Spinal cord (tissue), 10 donors: Measurements from ENCODE around the gene NOC2L. TPM values are rescaled to one million over a fixed set of nuclear protein-coding genes. Genes with fewer than 3 reads are reported as not detected.
"Not testable (repeated sequence)": the region's sequence is repeated elsewhere in the genome, so short reads cannot be mapped to it uniquely, and the experiment has no call there.

Experiments
- DNase-seq, 6 donors: peaks; one replicate each; pipeline versions ENCODE4 v3.0.0 to v3.0.0-alpha.2; 2013 to 2015; ENCODE audit warnings: low spot score in 6 of 6, low read depth in 4 of 6
- H3K27ac ChIP-seq: one replicate; pipeline ENCODE4 v1.5.1; 2013; ENCODE audit warnings: low read depth, low read length, control low read depth
- H3K27me3 ChIP-seq: one replicate; pipeline ENCODE4 v1.6.1; 2013; ENCODE audit warnings: low read length; ENCODE audit not compliant: control insufficient read depth, insufficient read depth
- H3K36me3 ChIP-seq: one replicate; pipeline ENCODE4 v1.6.1; 2013; ENCODE audit warnings: low read length; ENCODE audit not compliant: control insufficient read depth, insufficient read depth
- H3K4me1 ChIP-seq: one replicate; pipeline ENCODE4 v1.6.1; 2013; ENCODE audit warnings: low read length; ENCODE audit not compliant: control insufficient read depth, insufficient read depth
- H3K4me3 ChIP-seq: one replicate; pipeline ENCODE4 v1.5.1; 2013; ENCODE audit warnings: low read depth, low read length, control low read depth
- H3K9me3 ChIP-seq: one replicate; pipeline ENCODE4 v1.6.1; 2013; ENCODE audit warnings: low read length; ENCODE audit not compliant: control insufficient read depth, insufficient read depth
- WGBS: methylation state at CpG from one replicate; pipeline ENCODE4 v1.1.5; 2013; ENCODE audit warnings: missing lambda C conversion rate; ENCODE audit not compliant: insufficient coverage; 5-methylcytosine and 5-hydroxymethylcytosine counted together
- polyA plus RNA-seq, 2 donors: library from polyadenylated mRNA; unstranded; fragments of 120-200 nt; gene quantifications; one replicate each; pipeline ENCODE4 v1.2.1, GENCODE V29; 2013; ENCODE audit not compliant: insufficient read length in 2 of 2
- total RNA-seq, 2 donors: library from RNA; depleted of rRNA in 1 of 2; stranded (reverse); fragments of 120-200 nt in 1 of 2; fragments of >200 nt in 1 of 2; gene quantifications; one replicate each; pipeline versions ENCODE4 v1.2.3 to v1.2.4, GENCODE V29; 2013 to 2014
- donor health status: healthy.

NOC2L gene
- total and polyA plus RNA-seq, 4 donors: 33.1 to 68.5 (median 55.9) TPM

DNA sequence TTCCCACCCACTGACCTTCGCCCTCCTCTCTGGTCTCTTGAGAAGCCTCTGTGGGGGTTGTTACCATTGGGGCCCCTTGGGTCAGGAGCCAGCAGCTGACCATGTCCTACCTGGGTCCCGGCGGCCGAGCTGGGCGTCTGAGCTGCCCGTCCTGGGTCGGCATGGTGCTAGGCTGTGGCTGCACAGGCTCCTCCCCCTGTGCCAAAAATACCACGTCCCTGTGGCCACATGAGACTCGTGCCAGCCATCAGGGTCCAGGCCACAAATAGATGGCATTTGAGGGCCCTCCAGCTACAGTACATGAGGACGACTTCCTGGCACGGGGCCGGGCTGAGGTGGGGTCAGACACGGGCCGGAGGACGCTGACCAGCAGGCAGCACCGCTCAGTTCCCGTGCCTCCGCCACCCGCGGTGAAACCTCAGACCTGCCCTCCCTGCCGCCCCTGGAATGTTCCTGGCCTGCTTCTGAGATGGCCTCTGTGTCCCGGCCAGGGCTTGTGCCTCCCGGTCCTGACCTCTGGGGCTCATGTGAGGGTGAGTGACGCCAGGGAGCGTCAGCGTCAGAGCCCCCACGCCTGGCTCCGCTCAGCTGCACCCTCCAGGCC is 23.0 kb upstream of the NOC2L start, which contains the start of gene PERM1:
PERM1 (minus strand) TSS at position 139 of the 604 bp plus-strand sequence. CDS start 1,064 bp downstream, outside the sequence.
- Histone ChIP-seq H3K27me3 (peaks cover 9% of the 10 kb centered on the region), H3K4me1 (peaks cover 6% of the 10 kb centered on the region), H3K9me3 (no peaks in the 10 kb centered on the region), H3K36me3 (peaks cover 2% of the 10 kb centered on the region), H3K4me3 (no peak within 1 kb of the TSS), H3K27ac (no peak within 1 kb of the TSS)
- WGBS: 71% methylated on average over 27 of the region's 28 CpGs
- no peak for DNase-seq

DNA sequence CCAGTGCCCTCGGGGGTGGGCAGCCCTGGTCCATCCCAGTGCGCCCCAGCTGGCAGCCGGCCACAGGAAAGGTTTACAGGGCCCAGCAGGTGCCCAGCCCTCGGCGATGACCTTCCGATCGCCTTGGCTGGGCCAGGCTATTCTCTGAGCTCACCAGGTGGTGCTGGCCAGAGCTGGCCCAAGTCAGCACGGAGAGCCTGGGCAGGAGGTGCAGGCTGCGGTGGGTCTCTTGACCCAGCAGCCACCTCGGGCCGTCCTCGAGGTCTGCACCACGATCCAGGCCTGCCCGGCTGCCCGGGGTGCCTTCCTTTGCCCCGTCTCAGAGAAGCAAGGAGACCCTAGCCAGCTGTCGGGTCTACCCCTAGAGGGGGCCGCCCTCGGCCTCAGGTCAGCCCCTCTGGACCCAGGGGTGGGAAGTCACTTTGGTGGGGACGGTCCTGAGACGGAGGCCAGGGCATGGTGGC is 22.5 kb upstream of the NOC2L start:
- Histone ChIP-seq H3K4me3 (no peak overlapping the region), H3K4me1 (peaks cover 6% of the 10 kb centered on the region), H3K9me3 (no peaks in the 10 kb centered on the region), H3K27ac (no peak overlapping the region), H3K27me3 (peaks cover 9% of the 10 kb centered on the region), H3K36me3 (peaks cover 2% of the 10 kb centered on the region)
- WGBS: 69% methylated on average over 19 of the region's 21 CpGs
- no peak for DNase-seq

GRCh38 chr1:980602-981395 is 21.7 kb upstream of the NOC2L start:
- WGBS: 77% methylated on average over 32 of the region's 35 CpGs
- peaks cover 11% of the 10 kb centered on the region for H3K27me3 ChIP-seq
- no peak for DNase-seq
- peaks cover 9% of the 10 kb centered on the region for H3K4me1 ChIP-seq
- H3K27ac ChIP-seq: no peak overlapping the region
- H3K36me3 ChIP-seq: peaks cover 2% of the 10 kb centered on the region
- H3K4me3 ChIP-seq: no peak overlapping the region
- H3K9me3 ChIP-seq: no peaks in the 10 kb centered on the region

GRCh38 chr1:980137-980571 is 21.1 kb upstream of the NOC2L start:
- peaks cover 15% of the 10 kb centered on the region for H3K27me3 ChIP-seq
- DNase-seq: no peak
- peaks cover 2% of the 10 kb centered on the region for H3K36me3 ChIP-seq
- WGBS: 76% methylated on average over 13 of the region's 13 CpGs
- H3K4me3 ChIP-seq: no peak overlapping the region
- no peaks in the 10 kb centered on the region for H3K9me3 ChIP-seq
- H3K4me1 ChIP-seq: peaks cover 11% of the 10 kb centered on the region
- no peak overlapping the region for H3K27ac ChIP-seq

DNA sequence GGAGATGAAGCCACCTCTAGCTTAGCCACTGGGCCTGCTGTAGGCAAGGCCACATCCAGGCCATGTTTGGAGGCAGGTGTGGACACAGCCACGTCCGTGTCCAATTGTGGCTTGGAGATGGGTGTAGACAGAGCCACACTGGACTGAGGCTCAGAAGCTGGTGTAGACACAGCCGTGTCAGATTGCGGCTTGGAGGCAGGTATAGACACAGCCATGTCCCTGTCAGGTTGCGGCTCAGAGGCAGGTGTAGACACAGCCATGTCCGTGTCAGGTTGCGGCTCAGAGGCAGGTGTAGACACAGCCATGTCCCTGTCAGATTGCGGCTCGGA is 20.7 kb upstream of the NOC2L start:
- Histone ChIP-seq H3K9me3 (no peaks in the 10 kb centered on the region), H3K4me1 (peaks cover 11% of the 10 kb centered on the region), H3K36me3 (peaks cover 2% of the 10 kb centered on the region), H3K27ac (no peak overlapping the region), H3K27me3 (peaks cover 15% of the 10 kb centered on the region), H3K4me3 (no peak overlapping the region)
- 94% methylated on average over 9 of the region's 9 CpGs for WGBS
- DNase-seq: no peak

DNA sequence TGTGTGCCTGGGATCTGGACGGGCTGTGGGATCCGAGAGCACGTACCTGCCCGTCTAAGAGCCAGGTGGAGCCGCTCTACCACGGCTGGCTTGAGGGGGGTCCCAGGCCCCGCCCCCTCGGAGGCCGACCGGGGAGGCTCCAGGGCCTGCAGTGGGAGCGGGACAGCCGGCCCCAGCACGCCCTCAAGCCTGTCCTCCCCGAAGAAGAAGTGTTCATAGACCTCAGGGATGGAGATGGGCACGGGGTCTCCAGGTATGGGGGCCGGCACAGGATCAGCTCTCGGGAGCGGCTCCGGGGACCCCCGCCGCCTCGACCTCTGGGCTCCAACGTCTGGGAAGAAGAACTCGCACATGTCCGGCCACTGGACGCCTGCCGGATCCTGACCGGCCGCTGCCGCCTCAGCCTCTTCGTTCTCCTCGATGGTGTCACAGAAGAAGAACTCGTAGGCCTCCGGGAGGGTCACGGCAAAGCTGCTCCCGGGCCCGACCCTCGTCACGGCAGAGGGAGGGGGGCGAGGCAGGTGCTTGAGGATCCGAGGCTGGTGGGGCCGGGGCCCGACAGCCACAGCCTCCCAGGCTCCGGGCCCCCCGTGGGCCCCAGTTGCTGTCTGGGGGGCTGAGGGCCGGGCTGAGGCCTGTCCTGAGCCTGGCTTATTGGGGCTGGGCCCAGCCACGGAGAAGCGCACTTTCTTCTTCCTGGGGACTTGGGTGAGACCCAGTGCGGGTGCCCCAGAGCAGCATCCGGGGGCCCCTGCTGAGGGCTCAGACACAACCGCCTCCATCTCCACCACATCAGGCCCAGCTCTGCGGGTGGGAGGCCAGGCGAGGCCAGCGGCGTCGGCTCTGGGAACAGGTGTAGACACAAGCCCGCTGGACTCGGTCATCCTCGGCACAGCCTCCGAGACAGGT is 20.0 kb upstream of the NOC2L start:
- WGBS: 89% methylated on average over 59 of the region's 60 CpGs
- H3K9me3 ChIP-seq: no peaks in the 10 kb centered on the region
- H3K27me3 ChIP-seq: peaks cover 15% of the 10 kb centered on the region
- DNase-seq: no peak
- H3K4me1 ChIP-seq: peaks cover 8% of the 10 kb centered on the region
- no peak overlapping the region for H3K4me3 ChIP-seq
- H3K36me3 ChIP-seq: peaks cover 2% of the 10 kb centered on the region
- no peak overlapping the region for H3K27ac ChIP-seq

DNA sequence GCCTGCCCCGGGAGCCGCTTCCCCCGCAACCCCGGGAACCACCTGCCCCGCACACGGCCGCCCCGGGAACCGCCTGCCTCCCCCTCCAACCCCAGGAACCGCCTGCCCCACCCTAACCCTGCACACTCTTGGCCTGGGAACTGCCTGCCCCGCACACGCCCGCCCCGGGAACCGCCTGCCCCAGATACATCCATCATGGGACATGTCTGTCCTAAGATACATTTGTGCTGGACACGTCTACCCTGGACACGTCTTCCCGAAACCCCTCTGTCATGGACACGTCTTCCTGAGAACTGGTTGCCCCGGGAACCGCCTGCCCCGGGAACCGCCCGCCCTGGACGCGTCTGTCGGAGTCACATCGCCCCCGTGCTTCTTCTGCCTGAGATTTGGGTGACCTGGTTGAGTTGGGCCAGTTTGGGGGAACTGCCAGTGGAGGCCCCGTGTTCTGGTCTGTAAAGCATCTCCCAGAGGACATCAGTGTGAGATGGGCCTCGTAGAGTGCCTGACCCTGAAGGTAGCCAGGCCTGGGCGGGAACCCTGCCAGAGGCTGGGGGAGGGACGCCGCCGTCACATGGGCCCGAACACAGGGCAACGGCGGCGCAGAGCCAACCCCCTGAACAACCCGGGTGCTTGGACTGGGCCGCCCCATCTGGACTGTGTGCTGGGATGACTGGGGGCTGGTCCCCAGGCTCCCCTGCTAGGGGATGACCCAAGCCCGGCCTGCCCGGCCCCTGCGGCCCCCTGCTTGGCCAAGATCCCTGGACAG is 19.2 kb upstream of the NOC2L start:
- no peak for DNase-seq
- 91% methylated on average over 40 of the region's 44 CpGs for WGBS
- no peak overlapping the region for H3K27ac ChIP-seq
- H3K4me3 ChIP-seq: no peak overlapping the region
- peaks cover 4% of the 10 kb centered on the region for H3K4me1 ChIP-seq
- peaks cover 2% of the 10 kb centered on the region for H3K36me3 ChIP-seq
- H3K27me3 ChIP-seq: peaks cover 12% of the 10 kb centered on the region
- no peaks in the 10 kb centered on the region for H3K9me3 ChIP-seq

DNA sequence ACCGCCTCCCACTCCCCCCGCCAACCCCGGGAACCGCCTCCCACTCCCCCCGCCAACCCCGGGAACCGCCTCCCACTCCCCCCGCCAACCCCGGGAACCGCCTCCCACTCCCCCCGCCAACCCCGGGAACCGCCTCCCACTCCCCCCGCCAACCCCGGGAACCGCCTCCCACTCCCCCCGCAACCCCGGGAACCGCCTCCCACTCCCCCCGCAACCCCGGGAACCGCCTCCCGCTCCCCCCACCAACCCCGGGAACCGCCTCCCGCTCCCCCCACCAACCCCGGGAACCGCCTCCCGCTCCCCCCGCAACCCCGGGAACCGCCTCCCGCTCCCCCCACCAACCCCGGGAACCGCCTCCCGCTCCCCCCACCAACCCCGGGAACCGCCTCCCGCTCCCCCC is 17.7 kb upstream of the NOC2L start:
- DNase-seq, H3K4me3 ChIP-seq, H3K27ac ChIP-seq, H3K36me3 ChIP-seq, H3K4me1 ChIP-seq, H3K9me3 ChIP-seq: not testable (repeated sequence)
- no CpG with 5 or more reads among the region's 39 CpGs for WGBS
- peaks cover 13% of the 10 kb centered on the region for H3K27me3 ChIP-seq
